Measurements from ENCODE around the gene PPIF.

The PPIF gene

GRCh38 chr10:79391231-79392019 is 44.2 kb downstream of the PPIF start:
- no peak overlapping the region for H3K27ac ChIP-seq

GRCh38 chr10:79392020-79392398 is 44.7 kb downstream of the PPIF start:
- TF ChIP-seq CTCF (conservative IDR thresholded peaks at IDR 0.05; ENCODE audit: low read depth) = no peak
- no peak overlapping the region for H3K27ac ChIP-seq
- ChIA-PET CTCF (interaction anchor here (1.1 kb wide), 1 partner anchor 17 kb away, joined by 3 read pairs; no protein-coding TSS in a partner anchor), POLR2A (ENCODE audit: low non-redundant PET) (no interaction called here)
- no peak for DNase-seq (ENCODE audit: low spot score)

More at GRCh38 chr10:79391231-79392019, 44.2 kb downstream of the PPIF start:
- ChIA-PET POLR2A (ENCODE audit: low non-redundant PET) (no interaction called here), CTCF (interaction anchor here (1.1 kb wide), 1 partner anchor 17 kb away, joined by 3 read pairs; no protein-coding TSS in a partner anchor)
- TF ChIP-seq CTCF (conservative IDR thresholded peaks at IDR 0.05; ENCODE audit: low read depth) = no peak
- DNase-seq (ENCODE audit: low spot score) = no peak

DNA sequence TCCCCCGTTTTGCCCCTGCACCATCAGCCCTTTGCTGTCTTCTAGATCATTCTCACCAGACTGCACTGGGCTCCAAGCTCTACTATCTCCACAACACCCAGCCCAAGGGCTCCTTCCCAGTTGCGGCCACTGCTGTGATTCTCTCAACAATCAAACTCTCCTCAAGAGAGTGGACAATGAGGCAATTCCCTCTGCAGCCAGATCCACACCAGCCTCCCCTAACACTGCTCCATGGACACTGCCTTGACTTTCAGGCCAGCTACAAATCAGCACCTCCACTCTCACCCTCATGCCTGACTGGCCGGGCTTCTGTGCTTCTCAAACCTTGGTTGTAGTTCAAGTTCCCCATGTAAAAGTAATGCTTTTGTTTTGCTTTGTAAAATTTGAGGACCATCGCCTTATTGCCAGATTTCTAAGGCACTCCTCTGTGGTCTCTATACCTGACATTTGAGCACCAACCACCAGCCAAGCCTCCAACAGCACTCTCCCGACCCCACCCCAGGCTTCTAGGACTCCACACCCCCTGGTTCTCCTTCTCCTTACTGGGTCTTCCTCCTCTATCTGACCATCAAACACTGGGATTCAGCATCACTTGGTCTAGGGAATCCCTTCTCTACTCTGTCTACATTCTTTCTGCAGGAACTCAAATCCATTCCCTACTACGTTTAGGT is 45.4 kb downstream of the PPIF start:
- no peak for TF ChIP-seq CTCF (conservative IDR thresholded peaks at IDR 0.05; ENCODE audit: low read depth)
- CTCF ChIA-PET = interaction anchor here (1.1 kb wide), 1 partner anchor 18 kb away, joined by 3 read pairs; no protein-coding TSS in a partner anchor
- DNase-seq (ENCODE audit: low spot score) = no peak
- POLR2A ChIA-PET (ENCODE audit: low non-redundant PET) = no interaction called here
- no peak overlapping the region for H3K27ac ChIP-seq

- DNase-seq (ENCODE audit: low spot score) = no peak
- CTCF ChIA-PET = no interaction called here
- POLR2A ChIA-PET (ENCODE audit: low non-redundant PET) = no interaction called here
- no peak overlapping the region for H3K27ac ChIP-seq
- no peak for TF ChIP-seq CTCF (conservative IDR thresholded peaks at IDR 0.05; ENCODE audit: low read depth)
Observed at GRCh38 chr10:79393221-79393923, 46.1 kb downstream of the PPIF start.

GRCh38 chr10:79393924-79394610 is 46.8 kb downstream of the PPIF start:
- CTCF ChIA-PET = no interaction called here
- TF ChIP-seq CTCF (conservative IDR thresholded peaks at IDR 0.05; ENCODE audit: low read depth) = no peak
- no peak for DNase-seq (ENCODE audit: low spot score)
- no peak overlapping the region for H3K27ac ChIP-seq
- POLR2A ChIA-PET (ENCODE audit: low non-redundant PET) = no interaction called here

DNA sequence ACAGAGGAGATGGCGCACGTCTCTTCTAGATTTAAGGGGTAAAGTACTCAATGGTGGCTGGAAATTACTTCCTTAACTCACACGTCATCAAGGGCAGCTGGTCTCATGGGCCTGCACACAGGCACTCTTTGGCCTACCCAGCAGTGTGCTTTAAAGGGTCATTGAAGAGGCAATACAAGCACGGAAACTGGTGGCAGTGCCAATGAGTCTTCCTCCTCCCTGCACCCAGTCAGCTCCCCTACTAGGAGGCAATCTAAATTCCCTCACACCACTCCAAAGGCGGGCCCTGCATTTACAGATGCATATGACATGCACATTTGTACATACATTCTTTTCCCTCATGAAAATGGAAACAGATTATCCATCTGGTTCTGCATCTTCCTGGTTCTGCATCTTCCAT is 47.4 kb downstream of the PPIF start:
- ChIA-PET CTCF (interaction anchor here (1.1 kb wide), 1 partner anchor 18 kb away, joined by 3 read pairs; no protein-coding TSS in a partner anchor), POLR2A (ENCODE audit: low non-redundant PET) (no interaction called here)

More for the DNA sequence above, 47.4 kb downstream of the PPIF start:
- no peak overlapping the region for H3K27ac ChIP-seq
- no peak for DNase-seq (ENCODE audit: low spot score)
- TF ChIP-seq CTCF (conservative IDR thresholded peaks at IDR 0.05; ENCODE audit: low read depth) = no peak
